HUES48 (cell line): Measurements from ENCODE around the gene SPRYD3.

ENCODE experiments used
- H3K27ac ChIP-seq: one replicate; pipeline ENCODE4 v1.7.0; 2013; ENCODE audit warnings: low read depth, low read length, inconsistent platforms
- H3K27me3 ChIP-seq: 2 replicates; pipeline ENCODE4 v1.6.1; 2013; ENCODE audit warnings: mild to moderate bottlenecking, low read length; ENCODE audit not compliant: control insufficient read depth, insufficient read depth
- H3K36me3 ChIP-seq: 2 replicates; pipeline ENCODE4 v1.6.1; 2013; ENCODE audit warnings: low read length; ENCODE audit not compliant: control insufficient read depth, insufficient read depth
- H3K4me1 ChIP-seq: 2 replicates; pipeline ENCODE4 v1.6.1; 2013; ENCODE audit warnings: mild to moderate bottlenecking, low read length; ENCODE audit not compliant: control insufficient read depth, insufficient read depth
- H3K4me3 ChIP-seq: 2 replicates; pipeline ENCODE4 v1.5.1; 2013; ENCODE audit warnings: mild to moderate bottlenecking, low read depth, low read length
- H3K9ac ChIP-seq: 2 replicates; pipeline ENCODE4 v1.6.1; 2013; ENCODE audit warnings: mild to moderate bottlenecking, low read depth, low read length, moderate library complexity
- H3K9me3 ChIP-seq: 2 replicates; pipeline ENCODE4 v1.6.1; 2013; ENCODE audit warnings: low read length; ENCODE audit not compliant: control insufficient read depth, insufficient read depth

Gene SPRYD3

GRCh38 chr12:53060064-53060720, 19.0 kb downstream of the SPRYD3 start:
- Histone ChIP-seq H3K9ac (no peak overlapping the region), H3K36me3 (no peaks in the 10 kb centered on the region; the same call in 1 of the 2 replicates), H3K4me1 (no peaks in the 10 kb centered on the region), H3K27ac (no peak overlapping the region), H3K4me3 (no peak overlapping the region), H3K27me3 (peaks cover 6% of the 10 kb centered on the region), H3K9me3 (no peaks in the 10 kb centered on the region)

GRCh38 chr12:53059434-53060063, 19.6 kb downstream of the SPRYD3 start:
- Histone ChIP-seq H3K4me1 (no peaks in the 10 kb centered on the region), H3K27ac (no peak overlapping the region), H3K9me3 (no peaks in the 10 kb centered on the region), H3K4me3 (no peak overlapping the region), H3K36me3 (no peaks in the 10 kb centered on the region; the same call in 1 of the 2 replicates), H3K9ac (no peak overlapping the region), H3K27me3 (peaks cover 6% of the 10 kb centered on the region)

- Histone ChIP-seq H3K9me3 (no peaks in the 10 kb centered on the region), H3K27ac (no peak overlapping the region), H3K9ac (no peak overlapping the region), H3K27me3 (peaks cover 6% of the 10 kb centered on the region), H3K36me3 (no peaks in the 10 kb centered on the region), H3K4me1 (no peaks in the 10 kb centered on the region), H3K4me3 (no peak overlapping the region)
These were observed 20.3 kb downstream of the SPRYD3 start for GRCh38 chr12:53058674-53059433.

GRCh38 chr12:53057816-53058500, 21.2 kb downstream of the SPRYD3 start:
- H3K27me3 ChIP-seq, result peaks cover 6% of the 10 kb centered on the region
- H3K9ac ChIP-seq, result no peak overlapping the region
- H3K4me3 ChIP-seq, result no peak overlapping the region
- peaks cover 3% of the 10 kb centered on the region; the same call in 1 of the 2 replicates for H3K4me1 ChIP-seq
- no peaks in the 10 kb centered on the region for H3K36me3 ChIP-seq
- no peaks in the 10 kb centered on the region for H3K9me3 ChIP-seq
- no peak overlapping the region for H3K27ac ChIP-seq

- no peak overlapping the region for H3K9ac ChIP-seq
- H3K27me3 ChIP-seq, result peaks cover 6% of the 10 kb centered on the region
- no peak overlapping the region for H3K27ac ChIP-seq
- H3K9me3 ChIP-seq, result no peaks in the 10 kb centered on the region
- no peak overlapping the region for H3K4me3 ChIP-seq
- H3K36me3 ChIP-seq, result no peaks in the 10 kb centered on the region
- H3K4me1 ChIP-seq, result peaks cover 3% of the 10 kb centered on the region; the same call in 1 of the 2 replicates
These were observed 22.3 kb downstream of the SPRYD3 start for GRCh38 chr12:53056901-53057300.

GRCh38 chr12:53056296-53056695, 22.9 kb downstream of the SPRYD3 start:
- no peak overlapping the region for H3K27ac ChIP-seq
- H3K4me3 ChIP-seq, result no peak overlapping the region
- peaks cover 3% of the 10 kb centered on the region; the same call in 1 of the 2 replicates for H3K36me3 ChIP-seq
- H3K9me3 ChIP-seq, result no peaks in the 10 kb centered on the region
- peaks cover 8% of the 10 kb centered on the region for H3K4me1 ChIP-seq
- no peak overlapping the region for H3K9ac ChIP-seq
- H3K27me3 ChIP-seq, result peaks cover 10% of the 10 kb centered on the region

- peaks cover 14% of the 10 kb centered on the region for H3K4me1 ChIP-seq
- H3K27me3 ChIP-seq, result peaks cover 13% of the 10 kb centered on the region
- no peak overlapping the region for H3K9ac ChIP-seq
- H3K36me3 ChIP-seq, result peaks cover 3% of the 10 kb centered on the region; the same call in 1 of the 2 replicates
- H3K4me3 ChIP-seq, result no peak overlapping the region
- H3K9me3 ChIP-seq, result no peaks in the 10 kb centered on the region
- no peak overlapping the region for H3K27ac ChIP-seq
These were observed 23.5 kb downstream of the SPRYD3 start for GRCh38 chr12:53055471-53056266.

GRCh38 chr12:53054112-53054878, 24.9 kb downstream of the SPRYD3 start:
- peaks cover 27% of the 10 kb centered on the region for H3K4me1 ChIP-seq
- H3K4me3 ChIP-seq, result peak overlapping the region; percentile 84
- peak overlapping the region; percentile 57 for H3K9ac ChIP-seq
- H3K9me3 ChIP-seq, result no peaks in the 10 kb centered on the region
- peaks cover 3% of the 10 kb centered on the region; the same call in 1 of the 2 replicates for H3K36me3 ChIP-seq
- peaks cover 13% of the 10 kb centered on the region for H3K27me3 ChIP-seq
- H3K27ac ChIP-seq, result peak overlapping the region; percentile 96

- Histone ChIP-seq H3K9me3 (no peaks in the 10 kb centered on the region), H3K36me3 (peaks cover 3% of the 10 kb centered on the region; the same call in 1 of the 2 replicates), H3K4me1 (peaks cover 35% of the 10 kb centered on the region), H3K27me3 (peaks cover 13% of the 10 kb centered on the region), H3K27ac (peak overlapping the region; percentile 96), H3K4me3 (peak overlapping the region; percentile 84), H3K9ac (peak overlapping the region; percentile 57; the same call in 1 of the 2 replicates)
These were observed 25.7 kb downstream of the SPRYD3 start for GRCh38 chr12:53053218-53054111.
